HG03432 (cell line): ENCODE measurements around the gene AKT3.
"Not testable (repeated sequence)": the region's sequence is repeated elsewhere in the genome, so short reads cannot be mapped to it uniquely, and the experiment has no call there.

Source experiments
- ATAC-seq: cut with Tn5 transposase; IDR thresholded peaks from one replicate; pipeline ENCODE4 v1.9.1; 2021; ENCODE audit warnings: mild to moderate bottlenecking, moderate library complexity; ENCODE audit not compliant: unreplicated experiment

Gene AKT3

GRCh38 chr1:243850202-243850451 is at the start of gene AKT3:
TSS of gene AKT3 (minus strand) at chr1:243850243. CDS start at chr1:243843170, 7,073 bp downstream.
- ATAC-seq: peak; percentile 71

GRCh38 chr1:243898278-243898677 is 48.2 kb upstream of the AKT3 start:
- no peak for ATAC-seq

- ATAC-seq: no peak
Observed at GRCh38 chr1:243896313-243896712, 46.3 kb upstream of the AKT3 start.

GRCh38 chr1:243892456-243892855 is 42.4 kb upstream of the AKT3 start:
- no peak for ATAC-seq

- no peak for ATAC-seq
Observed at GRCh38 chr1:243890576-243890975, 40.5 kb upstream of the AKT3 start.

GRCh38 chr1:243885806-243886205 is 35.8 kb upstream of the AKT3 start:
- ATAC-seq: no peak

GRCh38 chr1:243884603-243885002 is 34.6 kb upstream of the AKT3 start:
- ATAC-seq: no peak

- no peak for ATAC-seq
Observed at GRCh38 chr1:243883551-243883950, 33.5 kb upstream of the AKT3 start.

- no peak for ATAC-seq
Observed at GRCh38 chr1:243882276-243882675, 32.2 kb upstream of the AKT3 start.

GRCh38 chr1:243877058-243877457 is 27.0 kb upstream of the AKT3 start:
- not testable (repeated sequence) for ATAC-seq

- ATAC-seq: no peak
Observed at GRCh38 chr1:243855616-243856318, 5.7 kb upstream of the AKT3 start.

GRCh38 chr1:243851765-243852164 is 1.7 kb upstream of the AKT3 start:
- no peak for ATAC-seq

- ATAC-seq: no peak
Observed at GRCh38 chr1:243851257-243851756, 1.3 kb upstream of the AKT3 start.

GRCh38 chr1:243850452-243851256 is 611 bp upstream of the AKT3 start:
- peak; percentile 56 for ATAC-seq

- ATAC-seq: peak; percentile 23
Observed at GRCh38 chr1:243849421-243850201, 432 bp downstream of the AKT3 start.

GRCh38 chr1:243848858-243849420 is 1.1 kb downstream of the AKT3 start:
- peak; percentile 18 for ATAC-seq

- no peak for ATAC-seq
Observed at GRCh38 chr1:243848165-243848857, 1.7 kb downstream of the AKT3 start.

GRCh38 chr1:243846761-243847160 is 3.3 kb downstream of the AKT3 start:
- no peak for ATAC-seq

- no peak for ATAC-seq
Observed at GRCh38 chr1:243845888-243846287, 4.2 kb downstream of the AKT3 start.

- no peak for ATAC-seq
Observed at GRCh38 chr1:243844186-243844585, 5.9 kb downstream of the AKT3 start.
